Measurements from ENCODE around the gene TEKTIP1. TPM values are rescaled to one million over a fixed set of nuclear protein-coding genes. Genes with fewer than 3 reads are reported as not detected.
A peak's percentile ranks its signal among the peaks of the same experiment; 100 is the strongest.
"Not testable (repeated sequence)": the region's sequence is repeated elsewhere in the genome, so short reads cannot be mapped to it uniquely, and the experiment has no call there.

The TEKTIP1 gene
- total RNA-seq, 1 donor from 2014 or later: not detected

GRCh38 chr19:3503036-3503572, 35.9 kb upstream of the TEKTIP1 start:
- TF ChIP-seq CTCF (conservative IDR thresholded peaks at IDR 0.05; ENCODE audit: low read depth, low read length): no peak
- H3K4me3 ChIP-seq (ENCODE audit: low read depth, low read length): no peak overlapping the region
- no peak for DNase-seq (ENCODE audit: low read depth)

GRCh38 chr19:3504735-3505134, 34.2 kb upstream of the TEKTIP1 start:
- H3K4me3 ChIP-seq (ENCODE audit: low read depth, low read length): no peak overlapping the region
- no peak for DNase-seq (ENCODE audit: low read depth)
- TF ChIP-seq CTCF (conservative IDR thresholded peaks at IDR 0.05; ENCODE audit: low read depth, low read length): no peak

GRCh38 chr19:3505598-3506383, 33.2 kb upstream of the TEKTIP1 start, which contains the start of gene FZR1:
TSS of gene FZR1 (plus strand) at chr19:3506311. CDS start at chr19:3522990, 16,679 bp downstream.
- DNase-seq (ENCODE audit: low read depth): peak; percentile 67
- TF ChIP-seq CTCF (conservative IDR thresholded peaks at IDR 0.05; ENCODE audit: low read depth, low read length): no peak
- peak within 1 kb of the TSS; percentile 96 for H3K4me3 ChIP-seq (ENCODE audit: low read depth, low read length)

- TF ChIP-seq CTCF (conservative IDR thresholded peaks at IDR 0.05; ENCODE audit: low read depth, low read length): no peak
- peak overlapping the region; percentile 93 for H3K4me3 ChIP-seq (ENCODE audit: low read depth, low read length)
- DNase-seq (ENCODE audit: low read depth): no peak
These were observed 32.3 kb upstream of the TEKTIP1 start for GRCh38 chr19:3506384-3507340.

GRCh38 chr19:3507371-3508120, 31.4 kb upstream of the TEKTIP1 start:
- H3K4me3 ChIP-seq (ENCODE audit: low read depth, low read length): peak overlapping the region; percentile 93
- DNase-seq (ENCODE audit: low read depth): no peak
- TF ChIP-seq CTCF (conservative IDR thresholded peaks at IDR 0.05; ENCODE audit: low read depth, low read length): no peak

GRCh38 chr19:3508121-3508661, 30.8 kb upstream of the TEKTIP1 start:
- not testable (repeated sequence) for H3K4me3 ChIP-seq (ENCODE audit: low read depth, low read length); DNase-seq (ENCODE audit: low read depth)

Data from epithelial cell of proximal tubule (primary cell).